Measurements from ENCODE around the gene ZNF609. TPM values are rescaled to one million over a fixed set of nuclear protein-coding genes. Genes with fewer than 3 reads are reported as not detected.

ZNF609 gene
- total and polyA plus RNA-seq, 2 of the 13 experiments (the other 11 are each of a cell fraction or from before 2014, with no cell fraction given) = 8.9 to 9.9 TPM

- no TSS peak for BruUV-seq (replicated peaks)
- ChIA-PET CTCF (ENCODE audit: low intra/inter-chr PET ratio, low total read pairs) (no interaction called here), POLR2A (interaction anchor here (0.7 kb wide), 1 partner anchor 228 kb away, joined by 4 read pairs; no protein-coding TSS in a partner anchor)
- H3K4me1 ChIP-seq (ENCODE audit: insufficient read depth, low read length) = no peaks in the 10 kb centered on the region
- peaks cover 2 to 19% of the 10 kb centered on the region in 2 experiments; a peak in 3 of 5 replicates for H3K36me3 ChIP-seq (replicated peaks in 1 of 2; ENCODE audit: control insufficient read depth in 1 of 2, insufficient read depth in 2 of 2, low read length in 2 of 2)
- H3K4me3 ChIP-seq (replicated peaks in 1 of 3; ENCODE audit: insufficient read depth in 1 of 3, low read depth in 2 of 3, low read length in 3 of 3) = no peak overlapping the region
- intact Hi-C loops (cut with micrococcal nuclease; ENCODE audit: unreplicated experiment) = no loop called here
- no peak overlapping the region for H3K9ac ChIP-seq (ENCODE audit: insufficient read depth, low read depth, low read length)
- H3K4me2 ChIP-seq (ENCODE audit: low read depth, low read length) = no peak overlapping the region
- ATAC-seq (no peak), DNase-seq (ENCODE audit: low spot score) (no peak), FAIRE-seq (no peak)
- in situ Hi-C loops (cut with HindIII; ENCODE audit: extremely low pct_ligation_motif_present, low pct_unique_long_range_greater_than_20kb) = no loop called here
- no peaks in the 10 kb centered on the region for H3K79me2 ChIP-seq (ENCODE audit: insufficient read depth, low read length)
- no peak overlapping the region for H2AFZ ChIP-seq (ENCODE audit: low read length)
- H3K27me3 ChIP-seq (ENCODE audit: control insufficient read depth in 1 of 2, insufficient read depth in 2 of 2, low read length in 2 of 2) = no peaks in the 10 kb centered on the region
- no peak overlapping the region for H3K27ac ChIP-seq (ENCODE audit: extremely low read length, insufficient read depth, low read length)
- no peaks in the 10 kb centered on the region for H4K20me1 ChIP-seq (ENCODE audit: insufficient read depth, low read length)
- no peaks in the 10 kb centered on the region for H3K9me3 ChIP-seq (ENCODE audit: low read length)
- no peak for TF ChIP-seq BRF2 (CRISPR knock-in tag; IDR thresholded peaks at IDR 0.05)
- TF ChIP-seq IRF1 (CRISPR knock-in tag; IDR thresholded peaks at IDR 0.05; ENCODE audit: low read depth) = no peak
- no peak for TF ChIP-seq ETV5 (CRISPR knock-in tag; IDR thresholded peaks at IDR 0.05; ENCODE audit: borderline replicate concordance)
- TF ChIP-seq SNRNP70 (IDR thresholded peaks at IDR 0.05; ENCODE audit: low read depth, low read length) = no peak
- no peak for TF ChIP-seq RORA (CRISPR knock-in tag; IDR thresholded peaks at IDR 0.05)
- no peak for TF ChIP-seq ZNF672 (CRISPR knock-in tag; IDR thresholded peaks at IDR 0.05)
- no peak for TF ChIP-seq ZNF646 (CRISPR knock-in tag; IDR thresholded peaks at IDR 0.05)
These were observed 15.5 kb upstream of the ZNF609 start for GRCh38 chr15:64444836-64445235.
